GM23338 (cell line): Measurements from ENCODE around the gene TBC1D5.

ENCODE experiments used
- EZH2 ChIP-seq: fragments of 200-600 bp; sonication (generic); IDR thresholded peaks from one replicate; pipeline ENCODE4 v1.8.0; 2017; ENCODE audit warnings: antibody characterized with exemption, mild to moderate bottlenecking, low read depth; ENCODE audit not compliant: unreplicated experiment
- JUNB ChIP-seq: IDR thresholded peaks from one replicate; pipeline ENCODE4 v1.6.1; 2016; ENCODE audit warnings: antibody characterized with exemption; ENCODE audit not compliant: unreplicated experiment
- POLR2AphosphoS5 ChIP-seq: IDR thresholded peaks from 2 replicates; pipeline ENCODE4 v1.6.1; 2016; ENCODE audit warnings: antibody characterized with exemption, low read depth
- TF ChIP-seq, protein P1 (sequence below), 2 experiments: fragments of 200-600 bp in 1 of 2; sonication (generic) in 1 of 2; conservative IDR thresholded peaks; 2 replicates each; pipeline versions ENCODE4 v1.5.1 to v1.6.1; 2016 to 2017; ENCODE audit warnings: antibody characterized with exemption in 2 of 2, low read depth in 2 of 2, mild to moderate bottlenecking in 2 of 2, moderate library complexity in 1 of 2
- TF ChIP-seq, protein P2 (sequence below): IDR thresholded peaks from one replicate; pipeline ENCODE4 v1.6.1; 2018; ENCODE audit warnings: antibody characterized with exemption; ENCODE audit not compliant: unreplicated experiment

DNA sequence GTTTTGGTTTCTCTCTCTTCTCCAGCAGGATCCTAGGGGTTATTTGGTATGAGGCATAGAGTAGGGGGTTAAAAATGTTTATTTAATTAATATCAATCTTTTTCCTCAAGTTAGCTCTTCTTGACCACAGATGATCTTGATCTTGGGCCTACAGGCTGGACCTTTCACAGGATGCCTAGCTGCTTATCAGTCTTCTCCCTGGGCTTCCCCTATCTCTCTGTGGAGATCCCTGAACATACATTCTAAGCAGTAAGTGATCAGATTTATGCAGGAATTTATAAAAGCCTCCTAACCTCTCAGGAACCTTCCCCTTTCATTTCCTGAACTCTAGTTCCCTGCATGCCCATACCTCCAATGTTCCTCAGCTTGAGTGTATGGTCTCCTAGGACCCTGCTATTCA, 428.3 kb downstream of the TBC1D5 start:
- TF ChIP-seq, protein P1, sequence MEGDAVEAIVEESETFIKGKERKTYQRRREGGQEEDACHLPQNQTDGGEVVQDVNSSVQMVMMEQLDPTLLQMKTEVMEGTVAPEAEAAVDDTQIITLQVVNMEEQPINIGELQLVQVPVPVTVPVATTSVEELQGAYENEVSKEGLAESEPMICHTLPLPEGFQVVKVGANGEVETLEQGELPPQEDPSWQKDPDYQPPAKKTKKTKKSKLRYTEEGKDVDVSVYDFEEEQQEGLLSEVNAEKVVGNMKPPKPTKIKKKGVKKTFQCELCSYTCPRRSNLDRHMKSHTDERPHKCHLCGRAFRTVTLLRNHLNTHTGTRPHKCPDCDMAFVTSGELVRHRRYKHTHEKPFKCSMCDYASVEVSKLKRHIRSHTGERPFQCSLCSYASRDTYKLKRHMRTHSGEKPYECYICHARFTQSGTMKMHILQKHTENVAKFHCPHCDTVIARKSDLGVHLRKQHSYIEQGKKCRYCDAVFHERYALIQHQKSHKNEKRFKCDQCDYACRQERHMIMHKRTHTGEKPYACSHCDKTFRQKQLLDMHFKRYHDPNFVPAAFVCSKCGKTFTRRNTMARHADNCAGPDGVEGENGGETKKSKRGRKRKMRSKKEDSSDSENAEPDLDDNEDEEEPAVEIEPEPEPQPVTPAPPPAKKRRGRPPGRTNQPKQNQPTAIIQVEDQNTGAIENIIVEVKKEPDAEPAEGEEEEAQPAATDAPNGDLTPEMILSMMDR (conservative IDR thresholded peaks at IDR 0.05; ENCODE audit: low read depth in 2 of 2): no peak
- no peak for TF ChIP-seq POLR2AphosphoS5
- TF ChIP-seq JUNB: no peak
- TF ChIP-seq EZH2: no peak
- TF ChIP-seq, protein P2, sequence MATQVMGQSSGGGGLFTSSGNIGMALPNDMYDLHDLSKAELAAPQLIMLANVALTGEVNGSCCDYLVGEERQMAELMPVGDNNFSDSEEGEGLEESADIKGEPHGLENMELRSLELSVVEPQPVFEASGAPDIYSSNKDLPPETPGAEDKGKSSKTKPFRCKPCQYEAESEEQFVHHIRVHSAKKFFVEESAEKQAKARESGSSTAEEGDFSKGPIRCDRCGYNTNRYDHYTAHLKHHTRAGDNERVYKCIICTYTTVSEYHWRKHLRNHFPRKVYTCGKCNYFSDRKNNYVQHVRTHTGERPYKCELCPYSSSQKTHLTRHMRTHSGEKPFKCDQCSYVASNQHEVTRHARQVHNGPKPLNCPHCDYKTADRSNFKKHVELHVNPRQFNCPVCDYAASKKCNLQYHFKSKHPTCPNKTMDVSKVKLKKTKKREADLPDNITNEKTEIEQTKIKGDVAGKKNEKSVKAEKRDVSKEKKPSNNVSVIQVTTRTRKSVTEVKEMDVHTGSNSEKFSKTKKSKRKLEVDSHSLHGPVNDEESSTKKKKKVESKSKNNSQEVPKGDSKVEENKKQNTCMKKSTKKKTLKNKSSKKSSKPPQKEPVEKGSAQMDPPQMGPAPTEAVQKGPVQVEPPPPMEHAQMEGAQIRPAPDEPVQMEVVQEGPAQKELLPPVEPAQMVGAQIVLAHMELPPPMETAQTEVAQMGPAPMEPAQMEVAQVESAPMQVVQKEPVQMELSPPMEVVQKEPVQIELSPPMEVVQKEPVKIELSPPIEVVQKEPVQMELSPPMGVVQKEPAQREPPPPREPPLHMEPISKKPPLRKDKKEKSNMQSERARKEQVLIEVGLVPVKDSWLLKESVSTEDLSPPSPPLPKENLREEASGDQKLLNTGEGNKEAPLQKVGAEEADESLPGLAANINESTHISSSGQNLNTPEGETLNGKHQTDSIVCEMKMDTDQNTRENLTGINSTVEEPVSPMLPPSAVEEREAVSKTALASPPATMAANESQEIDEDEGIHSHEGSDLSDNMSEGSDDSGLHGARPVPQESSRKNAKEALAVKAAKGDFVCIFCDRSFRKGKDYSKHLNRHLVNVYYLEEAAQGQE: no peak
